HEK293 (cell line): Measurements from ENCODE around the gene SHISA5.
A peak's percentile ranks its signal among the peaks of the same experiment; 100 is the strongest.

Source experiments
- CTCF ChIA-PET: fragments of 350-600 bp; formaldehyde crosslinking; extraction: SDS; loops from one replicate; lab custom pipeline; 2021; ENCODE audit warnings: antibody characterized with exemption; lab: Yijun Ruan, JAX
- POLR2A ChIA-PET: fragments of 300-600 bp; formaldehyde crosslinking; extraction: SDS; loops from one replicate; lab custom pipeline; 2020; ENCODE audit warnings: antibody characterized with exemption, inconsistent platforms; lab: Yijun Ruan, JAX
- H3K27ac ChIP-seq: fragments of 200-500 bp; sonication (Bioruptor generic); 2 replicates; pipeline ENCODE4 v1.5.1; 2014; ENCODE audit warnings: low read depth, low read length, control low read depth, inconsistent platforms; ENCODE audit errors: extremely low read depth
- H3K36me3 ChIP-seq, 2 experiments: fragments of 200-500 bp in 1 of 2; sonication (Bioruptor generic) in 1 of 2; 1 replicate in 1 of 2; 2 replicates in 1 of 2; pipeline ENCODE4 v1.5.1; 2014 to 2017; ENCODE audit warnings: inconsistent platforms in 2 of 2, low read length in 2 of 2; ENCODE audit not compliant: control insufficient read depth in 2 of 2, insufficient read depth in 1 of 2
- H3K4me1 ChIP-seq: fragments of 200-500 bp; sonication (Bioruptor generic); 2 replicates; pipeline ENCODE4 v1.5.1; 2014; ENCODE audit warnings: mild to moderate bottlenecking, low read length, inconsistent platforms; ENCODE audit not compliant: control insufficient read depth, insufficient read depth
- H3K4me3 ChIP-seq: 2 replicates; pipeline ENCODE4 v1.5.1; 2011; ENCODE audit warnings: low read depth, mild to moderate bottlenecking, control low read depth, low read length, moderate library complexity
- H3K9me3 ChIP-seq: fragments of 200-500 bp; sonication (Bioruptor generic); 2 replicates; pipeline ENCODE4 v1.5.1; 2014; ENCODE audit warnings: low read depth, low read length, inconsistent platforms; ENCODE audit not compliant: control insufficient read depth, insufficient read depth
- GLI2 ChIP-seq: fragments of 450-650 bp; formaldehyde crosslinking; IDR thresholded peaks from 2 replicates; pipeline ENCODE4; 2017; ENCODE audit warnings: missing biosample characterization, missing genetic modification characterization, low read depth, borderline replicate concordance
- GLIS1 ChIP-seq: fragments of 450-650 bp; formaldehyde crosslinking; IDR thresholded peaks from 2 replicates; pipeline ENCODE4 v1.5.1; 2016; ENCODE audit warnings: missing biosample characterization, missing genetic modification characterization
- IKZF3 ChIP-seq: fragments of 450-650 bp; IDR thresholded peaks from 2 replicates; pipeline ENCODE4 v1.5.0; 2018; ENCODE audit warnings: missing biosample characterization, mild to moderate bottlenecking, missing genetic modification characterization, moderate library complexity
- KLF16 ChIP-seq: fragments of 450-650 bp; formaldehyde crosslinking; IDR thresholded peaks from 2 replicates; pipeline ENCODE4 v1.5.1; 2017; ENCODE audit warnings: missing biosample characterization, missing genetic modification characterization
- PATZ1 ChIP-seq: fragments of 450-650 bp; formaldehyde crosslinking; IDR thresholded peaks from 2 replicates; pipeline ENCODE4 v1.5.1; 2016; ENCODE audit warnings: missing biosample characterization, missing genetic modification characterization
- SCRT2 ChIP-seq: fragments of 450-650 bp; formaldehyde crosslinking; IDR thresholded peaks from 2 replicates; pipeline ENCODE4 v1.5.1; 2016; ENCODE audit warnings: missing biosample characterization, missing genetic modification characterization
- SP2 ChIP-seq: fragments of 450-650 bp; formaldehyde crosslinking; IDR thresholded peaks from 2 replicates; pipeline ENCODE4 v1.5.1; 2016; ENCODE audit warnings: missing biosample characterization, missing genetic modification characterization
- YY2 ChIP-seq: fragments of 450-650 bp; formaldehyde crosslinking; IDR thresholded peaks from 2 replicates; pipeline ENCODE4 v1.5.1; 2016; ENCODE audit warnings: missing biosample characterization, missing genetic modification characterization
- ZBTB20 ChIP-seq: fragments of 450-650 bp; formaldehyde crosslinking; IDR thresholded peaks from 2 replicates; pipeline ENCODE4 v1.5.1; 2016; ENCODE audit warnings: missing biosample characterization, missing genetic modification characterization
- ZFP37 ChIP-seq: fragments of 450-650 bp; formaldehyde crosslinking; IDR thresholded peaks from 2 replicates; pipeline ENCODE4 v1.5.1; 2016; ENCODE audit warnings: missing biosample characterization, missing genetic modification characterization
- ZIC2 ChIP-seq: fragments of 450-650 bp; formaldehyde crosslinking; IDR thresholded peaks from 2 replicates; pipeline ENCODE4 v1.5.1; 2016; ENCODE audit warnings: missing biosample characterization, missing genetic modification characterization
- ZNF10 ChIP-seq: fragments of 450-650 bp; formaldehyde crosslinking; IDR thresholded peaks from 2 replicates; pipeline ENCODE4 v1.5.1; 2017; ENCODE audit warnings: missing biosample characterization, missing genetic modification characterization
- ZNF184 ChIP-seq: fragments of 450-650 bp; IDR thresholded peaks from 2 replicates; pipeline ENCODE4 v1.5.1; 2018; ENCODE audit warnings: missing biosample characterization, mild to moderate bottlenecking, missing genetic modification characterization
- ZNF221 ChIP-seq: fragments of 450-650 bp; formaldehyde crosslinking; IDR thresholded peaks from 2 replicates; pipeline ENCODE4 v1.5.1; 2017; ENCODE audit warnings: missing biosample characterization, missing genetic modification characterization, borderline replicate concordance
- ZNF423 ChIP-seq: fragments of 450-650 bp; formaldehyde crosslinking; IDR thresholded peaks from 2 replicates; pipeline ENCODE4 v1.5.1; 2016; ENCODE audit warnings: missing biosample characterization, missing genetic modification characterization
- ZNF433 ChIP-seq: fragments of 450-650 bp; formaldehyde crosslinking; IDR thresholded peaks from 2 replicates; pipeline ENCODE4 v1.5.1; 2016; ENCODE audit warnings: missing biosample characterization, missing genetic modification characterization, low read depth
- ZNF473 ChIP-seq: fragments of 450-650 bp; formaldehyde crosslinking; IDR thresholded peaks from 2 replicates; pipeline ENCODE4 v1.5.1; 2017; ENCODE audit warnings: missing biosample characterization, missing genetic modification characterization
- ZNF548 ChIP-seq: fragments of 450-650 bp; formaldehyde crosslinking; IDR thresholded peaks from 2 replicates; pipeline ENCODE4 v1.5.1; 2016; ENCODE audit warnings: missing biosample characterization, missing genetic modification characterization
- ZNF549 ChIP-seq: fragments of 450-650 bp; IDR thresholded peaks from 2 replicates; pipeline ENCODE4 v1.5.1; 2018; ENCODE audit warnings: missing biosample characterization, missing genetic modification characterization, mild to moderate bottlenecking, inconsistent platforms, moderate library complexity
- ZNF600 ChIP-seq: fragments of 450-650 bp; formaldehyde crosslinking; IDR thresholded peaks from 2 replicates; pipeline ENCODE4 v1.5.1; 2016; ENCODE audit warnings: missing biosample characterization, missing genetic modification characterization
- ZNF626 ChIP-seq: fragments of 450-650 bp; sonication (Bioruptor Pico); formaldehyde crosslinking; IDR thresholded peaks from 2 replicates; pipeline ENCODE4 v1.5.1; 2018; ENCODE audit warnings: missing biosample characterization, missing genetic modification characterization, inconsistent platforms
- ZNF654 ChIP-seq: fragments of 450-650 bp; formaldehyde crosslinking; IDR thresholded peaks from 2 replicates; pipeline ENCODE4 v1.5.1; 2016; ENCODE audit warnings: low read depth, missing biosample characterization, missing genetic modification characterization
- ZNF776 ChIP-seq: fragments of 450-650 bp; formaldehyde crosslinking; IDR thresholded peaks from 2 replicates; pipeline ENCODE4 v1.5.0; 2017; ENCODE audit warnings: missing biosample characterization, missing genetic modification characterization, borderline replicate concordance
- ZSCAN23 ChIP-seq: fragments of 450-650 bp; formaldehyde crosslinking; IDR thresholded peaks from 2 replicates; pipeline ENCODE4 v1.5.1; 2016; ENCODE audit warnings: missing biosample characterization, missing genetic modification characterization
- ZSCAN30 ChIP-seq: fragments of 450-650 bp; IDR thresholded peaks from 2 replicates; pipeline ENCODE4 v1.5.1; 2018; ENCODE audit warnings: missing biosample characterization, mild to moderate bottlenecking, missing genetic modification characterization, moderate library complexity
- TF ChIP-seq, protein P1 (sequence below): fragments of 450-650 bp; formaldehyde crosslinking; IDR thresholded peaks from 2 replicates; pipeline ENCODE4 v1.5.1; 2016; ENCODE audit warnings: missing biosample characterization, missing genetic modification characterization
- TF ChIP-seq, protein P2 (sequence below): fragments of 450-650 bp; formaldehyde crosslinking; IDR thresholded peaks from 2 replicates; pipeline ENCODE4 v1.5.1; 2016; ENCODE audit warnings: missing biosample characterization, missing genetic modification characterization
- TF ChIP-seq, protein P3 (sequence below): IDR thresholded peaks from 2 replicates; pipeline ENCODE4 v1.6.1; 2011; ENCODE audit warnings: mild to moderate bottlenecking, low read depth, low read length, borderline replicate concordance
- TF ChIP-seq, protein P4 (sequence below): fragments of 450-650 bp; formaldehyde crosslinking; IDR thresholded peaks from 2 replicates; pipeline ENCODE4 v1.5.1; 2016; ENCODE audit warnings: missing biosample characterization, missing genetic modification characterization

The SHISA5 gene

DNA sequence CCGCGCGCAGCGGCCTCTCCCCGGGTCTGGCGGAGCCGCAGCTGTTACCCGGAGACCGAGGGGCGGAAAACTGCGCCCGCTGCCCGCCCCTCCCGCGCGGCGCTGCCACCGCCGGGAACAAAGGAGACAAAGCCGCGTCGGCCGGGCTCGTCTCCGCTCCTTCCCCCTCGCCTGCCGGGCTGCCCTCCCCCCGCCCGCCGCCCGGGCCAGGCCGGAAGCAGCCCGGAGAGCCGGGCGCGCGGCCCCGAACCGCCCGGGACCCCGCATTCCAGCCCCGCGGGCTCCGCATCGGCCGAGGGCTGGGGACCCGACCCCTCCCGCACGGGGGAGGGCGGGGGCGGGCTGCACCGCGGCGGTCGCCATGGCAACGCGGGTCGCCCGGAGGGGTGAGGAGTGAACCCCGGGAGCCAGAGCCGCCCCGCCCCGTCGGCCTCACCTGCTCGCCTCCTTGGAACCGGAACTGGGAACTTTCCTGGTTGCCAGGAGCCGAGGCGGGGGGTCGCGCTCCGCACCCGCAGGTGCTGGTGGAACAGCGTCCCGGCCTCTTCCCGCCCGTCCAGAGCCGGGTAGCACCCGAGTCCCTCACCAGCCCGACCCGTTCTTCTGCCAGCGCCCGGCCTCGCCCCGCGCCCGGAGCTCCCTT is 74.5 kb downstream of the SHISA5 start (continued):
- TF ChIP-seq YY2 (tag by site-specific recombination) (no peak), GLI2 (tag by site-specific recombination) (no peak), ZNF548 (tag by site-specific recombination) (no peak), SP2 (tag by site-specific recombination) (no peak), ZNF626 (no peak), ZFP37 (no peak), KLF16 (tag by site-specific recombination) (no peak), ZSCAN23 (tag by site-specific recombination) (no peak), ZNF221 (tag by site-specific recombination) (no peak), GLIS1 (tag by site-specific recombination) (peak; percentile 27; the same call in 1 of the 2 replicates), ZSCAN30 (no peak), ZNF473 (tag by site-specific recombination) (no peak), IKZF3 (tag by site-specific recombination) (peak; percentile 50), ZNF10 (tag by site-specific recombination) (no peak), ZIC2 (tag by site-specific recombination) (no peak), ZNF423 (tag by site-specific recombination) (peak; percentile 60; the same call in 1 of the 2 replicates)
- TF ChIP-seq, protein P1, sequence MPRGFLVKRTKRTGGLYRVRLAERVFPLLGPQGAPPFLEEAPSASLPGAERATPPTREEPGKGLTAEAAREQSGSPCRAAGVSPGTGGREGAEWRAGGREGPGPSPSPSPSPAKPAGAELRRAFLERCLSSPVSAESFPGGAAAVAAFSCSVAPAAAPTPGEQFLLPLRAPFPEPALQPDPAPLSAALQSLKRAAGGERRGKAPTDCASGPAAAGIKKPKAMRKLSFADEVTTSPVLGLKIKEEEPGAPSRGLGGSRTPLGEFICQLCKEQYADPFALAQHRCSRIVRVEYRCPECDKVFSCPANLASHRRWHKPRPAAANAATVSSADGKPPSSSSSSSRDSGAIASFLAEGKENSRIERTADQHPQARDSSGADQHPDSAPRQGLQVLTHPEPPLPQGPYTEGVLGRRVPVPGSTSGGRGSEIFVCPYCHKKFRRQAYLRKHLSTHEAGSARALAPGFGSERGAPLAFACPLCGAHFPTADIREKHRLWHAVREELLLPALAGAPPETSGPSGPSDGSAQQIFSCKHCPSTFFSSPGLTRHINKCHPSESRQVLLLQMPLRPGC (tag by site-specific recombination) = no peak
- TF ChIP-seq, protein P2, sequence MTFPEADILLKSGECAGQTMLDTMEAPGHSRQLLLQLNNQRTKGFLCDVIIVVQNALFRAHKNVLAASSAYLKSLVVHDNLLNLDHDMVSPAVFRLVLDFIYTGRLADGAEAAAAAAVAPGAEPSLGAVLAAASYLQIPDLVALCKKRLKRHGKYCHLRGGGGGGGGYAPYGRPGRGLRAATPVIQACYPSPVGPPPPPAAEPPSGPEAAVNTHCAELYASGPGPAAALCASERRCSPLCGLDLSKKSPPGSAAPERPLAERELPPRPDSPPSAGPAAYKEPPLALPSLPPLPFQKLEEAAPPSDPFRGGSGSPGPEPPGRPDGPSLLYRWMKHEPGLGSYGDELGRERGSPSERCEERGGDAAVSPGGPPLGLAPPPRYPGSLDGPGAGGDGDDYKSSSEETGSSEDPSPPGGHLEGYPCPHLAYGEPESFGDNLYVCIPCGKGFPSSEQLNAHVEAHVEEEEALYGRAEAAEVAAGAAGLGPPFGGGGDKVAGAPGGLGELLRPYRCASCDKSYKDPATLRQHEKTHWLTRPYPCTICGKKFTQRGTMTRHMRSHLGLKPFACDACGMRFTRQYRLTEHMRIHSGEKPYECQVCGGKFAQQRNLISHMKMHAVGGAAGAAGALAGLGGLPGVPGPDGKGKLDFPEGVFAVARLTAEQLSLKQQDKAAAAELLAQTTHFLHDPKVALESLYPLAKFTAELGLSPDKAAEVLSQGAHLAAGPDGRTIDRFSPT (tag by site-specific recombination) = peak; percentile 91

DNA sequence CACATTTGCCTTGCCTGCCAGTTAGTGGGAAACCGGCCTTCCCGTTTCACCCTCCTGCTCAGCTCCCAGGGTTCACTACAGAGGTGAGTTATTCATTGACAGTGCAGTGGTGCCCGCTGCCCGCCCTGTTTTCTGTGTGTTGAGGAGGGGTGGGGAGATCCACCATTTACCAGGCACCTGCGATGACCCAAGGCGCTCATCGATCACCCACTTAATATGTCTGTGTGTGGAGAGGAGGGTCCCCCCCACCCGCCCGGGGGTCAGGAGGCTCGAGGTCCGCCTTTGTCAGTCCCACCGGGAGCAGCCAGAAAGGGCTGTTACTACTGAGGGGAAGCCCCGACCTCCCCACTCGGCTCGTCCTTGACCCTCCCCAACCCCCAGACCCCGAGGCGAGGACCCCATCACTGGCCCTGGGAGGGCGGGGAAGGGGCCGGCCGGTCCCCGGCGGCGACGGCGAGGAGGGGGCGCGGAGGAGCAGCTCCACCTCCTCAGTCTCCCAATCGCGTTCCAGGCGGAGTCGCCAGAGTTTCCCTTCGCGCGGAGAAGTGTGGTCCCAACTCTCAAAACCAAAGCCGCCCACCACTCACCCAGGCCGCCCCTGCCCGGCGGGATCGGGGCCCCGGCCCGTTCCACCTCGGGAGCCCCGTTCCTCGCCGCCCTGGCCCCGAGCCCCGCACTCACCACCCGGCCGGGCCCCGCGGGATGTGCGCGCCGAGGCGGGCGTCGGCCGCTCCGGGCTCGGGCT is 75.2 kb downstream of the SHISA5 start:
- ChIA-PET POLR2A (interaction anchor here (1.0 kb wide), 1 partner anchor 11 kb away, joined by 6 read pairs; the partner anchor contains the start of genes CCDC51 and TMA7), CTCF (interaction anchor here (2.9 kb wide), 1 partner anchor 28 kb away, joined by 9 read pairs; no protein-coding TSS in a partner anchor)
- no peaks in the 10 kb centered on the region for H3K9me3 ChIP-seq
- peaks cover 3% of the 10 kb centered on the region; the same call in 1 of the 2 replicates for H3K4me1 ChIP-seq
- peak overlapping the region; percentile 70 for H3K4me3 ChIP-seq
- peak overlapping the region; percentile 66; the same call in 1 of the 2 replicates for H3K27ac ChIP-seq
- H3K36me3 ChIP-seq = peaks cover 0 to 28% of the 10 kb centered on the region in 2 experiments; a peak in 1 of 3 replicates
- no peak for TF ChIP-seq SP2 (tag by site-specific recombination)
- no peak for TF ChIP-seq ZNF600 (tag by site-specific recombination)
- TF ChIP-seq, protein P3, sequence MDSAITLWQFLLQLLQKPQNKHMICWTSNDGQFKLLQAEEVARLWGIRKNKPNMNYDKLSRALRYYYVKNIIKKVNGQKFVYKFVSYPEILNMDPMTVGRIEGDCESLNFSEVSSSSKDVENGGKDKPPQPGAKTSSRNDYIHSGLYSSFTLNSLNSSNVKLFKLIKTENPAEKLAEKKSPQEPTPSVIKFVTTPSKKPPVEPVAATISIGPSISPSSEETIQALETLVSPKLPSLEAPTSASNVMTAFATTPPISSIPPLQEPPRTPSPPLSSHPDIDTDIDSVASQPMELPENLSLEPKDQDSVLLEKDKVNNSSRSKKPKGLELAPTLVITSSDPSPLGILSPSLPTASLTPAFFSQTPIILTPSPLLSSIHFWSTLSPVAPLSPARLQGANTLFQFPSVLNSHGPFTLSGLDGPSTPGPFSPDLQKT = no peak
- 0 out of 2 replicates have a peak, but pooled peaks have one; percentile 40 for TF ChIP-seq PATZ1
- TF ChIP-seq ZNF549 (tag by site-specific recombination) = no peak
- no peak for TF ChIP-seq ZNF184 (tag by site-specific recombination)
- peak; percentile 68 for TF ChIP-seq ZBTB20 (tag by site-specific recombination)
- no peak for TF ChIP-seq ZNF654 (tag by site-specific recombination)
- TF ChIP-seq ZNF433 (tag by site-specific recombination) = no peak
- TF ChIP-seq SCRT2 (tag by site-specific recombination) = no peak
- TF ChIP-seq ZNF776 = no peak
- TF ChIP-seq, protein P4, sequence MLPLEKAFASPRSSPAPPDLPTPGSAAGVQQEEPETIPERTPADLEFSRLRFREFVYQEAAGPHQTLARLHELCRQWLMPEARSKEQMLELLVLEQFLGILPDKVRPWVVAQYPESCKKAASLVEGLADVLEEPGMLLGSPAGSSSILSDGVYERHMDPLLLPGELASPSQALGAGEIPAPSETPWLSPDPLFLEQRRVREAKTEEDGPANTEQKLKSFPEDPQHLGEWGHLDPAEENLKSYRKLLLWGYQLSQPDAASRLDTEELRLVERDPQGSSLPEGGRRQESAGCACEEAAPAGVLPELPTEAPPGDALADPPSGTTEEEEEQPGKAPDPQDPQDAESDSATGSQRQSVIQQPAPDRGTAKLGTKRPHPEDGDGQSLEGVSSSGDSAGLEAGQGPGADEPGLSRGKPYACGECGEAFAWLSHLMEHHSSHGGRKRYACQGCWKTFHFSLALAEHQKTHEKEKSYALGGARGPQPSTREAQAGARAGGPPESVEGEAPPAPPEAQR (tag by site-specific recombination) = no peak
